ENCODE data around the gene UBE2H.

DNA sequence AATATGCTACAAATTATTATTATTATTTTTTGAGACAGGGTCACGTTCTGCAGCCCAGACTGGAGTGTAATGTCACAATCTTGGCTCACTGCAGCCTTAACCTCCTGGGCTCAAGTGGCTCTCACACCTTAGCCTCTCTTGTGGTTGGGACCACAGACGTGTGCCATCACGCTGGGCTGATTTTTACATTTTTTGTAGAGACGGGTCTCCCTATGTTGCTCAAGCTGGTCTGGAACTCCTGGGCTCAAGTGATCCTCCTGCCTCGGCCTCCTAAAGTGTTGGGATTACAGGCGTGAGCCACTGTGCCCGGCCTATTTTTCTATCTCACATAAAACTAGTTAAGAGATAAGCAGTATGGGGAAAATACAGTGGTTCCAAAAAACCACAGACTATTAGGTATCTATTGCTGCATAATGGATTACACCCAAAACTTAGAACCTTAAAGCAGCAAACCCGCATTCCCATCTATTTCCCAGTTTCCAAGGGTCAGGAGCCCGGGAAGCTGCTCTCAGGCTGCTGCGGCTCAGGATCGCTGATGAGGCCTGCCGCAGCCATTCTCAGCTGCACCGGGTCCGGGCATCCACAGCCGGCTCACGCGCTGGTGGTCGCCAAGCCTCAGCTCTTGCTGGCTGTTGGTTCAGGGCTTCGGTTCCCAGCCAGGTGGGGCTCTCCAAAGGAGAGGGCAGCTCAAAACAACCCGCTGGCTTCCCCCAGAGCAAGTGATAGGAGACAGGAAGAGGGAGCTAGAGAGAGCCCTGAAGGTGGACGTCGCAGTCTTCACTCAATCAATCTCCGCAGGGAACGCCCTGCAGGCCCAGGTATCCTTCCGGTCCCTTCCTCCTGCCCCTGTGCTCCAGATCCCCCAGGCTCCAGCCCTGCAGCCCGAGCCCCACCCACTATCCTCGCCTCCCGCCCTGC, 128.2 kb downstream of the UBE2H start:
- TF ChIP-seq, protein P1, sequence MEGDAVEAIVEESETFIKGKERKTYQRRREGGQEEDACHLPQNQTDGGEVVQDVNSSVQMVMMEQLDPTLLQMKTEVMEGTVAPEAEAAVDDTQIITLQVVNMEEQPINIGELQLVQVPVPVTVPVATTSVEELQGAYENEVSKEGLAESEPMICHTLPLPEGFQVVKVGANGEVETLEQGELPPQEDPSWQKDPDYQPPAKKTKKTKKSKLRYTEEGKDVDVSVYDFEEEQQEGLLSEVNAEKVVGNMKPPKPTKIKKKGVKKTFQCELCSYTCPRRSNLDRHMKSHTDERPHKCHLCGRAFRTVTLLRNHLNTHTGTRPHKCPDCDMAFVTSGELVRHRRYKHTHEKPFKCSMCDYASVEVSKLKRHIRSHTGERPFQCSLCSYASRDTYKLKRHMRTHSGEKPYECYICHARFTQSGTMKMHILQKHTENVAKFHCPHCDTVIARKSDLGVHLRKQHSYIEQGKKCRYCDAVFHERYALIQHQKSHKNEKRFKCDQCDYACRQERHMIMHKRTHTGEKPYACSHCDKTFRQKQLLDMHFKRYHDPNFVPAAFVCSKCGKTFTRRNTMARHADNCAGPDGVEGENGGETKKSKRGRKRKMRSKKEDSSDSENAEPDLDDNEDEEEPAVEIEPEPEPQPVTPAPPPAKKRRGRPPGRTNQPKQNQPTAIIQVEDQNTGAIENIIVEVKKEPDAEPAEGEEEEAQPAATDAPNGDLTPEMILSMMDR (conservative IDR thresholded peaks at IDR 0.05): no peak; the same call in 1 of the 2 replicates
- TF ChIP-seq ZFX (IDR thresholded peaks at IDR 0.05): no peak

Measured in C4-2B (cell line).